OCI-LY3 (cell line): ENCODE measurements around the gene BLM.

Source experiments
- EZH2phosphoT487 ChIP-seq: fragments of 200-600 bp; shearing (Covaris generic); IDR thresholded peaks from 2 replicates; pipeline ENCODE4 v1.6.1; 2018; ENCODE audit warnings: antibody characterized with exemption, mixed run types, low read depth
- TF ChIP-seq, protein P1 (sequence below): fragments of 200-600, 300-600 bp; sonication (generic); IDR thresholded peaks from 2 replicates; pipeline ENCODE4 v1.5.1; 2014; ENCODE audit warnings: antibody characterized with exemption, low read length, low read depth

GRCh38 chr15:90677807-90678790, 39.0 kb upstream of the BLM start:
- TF ChIP-seq, protein P1, sequence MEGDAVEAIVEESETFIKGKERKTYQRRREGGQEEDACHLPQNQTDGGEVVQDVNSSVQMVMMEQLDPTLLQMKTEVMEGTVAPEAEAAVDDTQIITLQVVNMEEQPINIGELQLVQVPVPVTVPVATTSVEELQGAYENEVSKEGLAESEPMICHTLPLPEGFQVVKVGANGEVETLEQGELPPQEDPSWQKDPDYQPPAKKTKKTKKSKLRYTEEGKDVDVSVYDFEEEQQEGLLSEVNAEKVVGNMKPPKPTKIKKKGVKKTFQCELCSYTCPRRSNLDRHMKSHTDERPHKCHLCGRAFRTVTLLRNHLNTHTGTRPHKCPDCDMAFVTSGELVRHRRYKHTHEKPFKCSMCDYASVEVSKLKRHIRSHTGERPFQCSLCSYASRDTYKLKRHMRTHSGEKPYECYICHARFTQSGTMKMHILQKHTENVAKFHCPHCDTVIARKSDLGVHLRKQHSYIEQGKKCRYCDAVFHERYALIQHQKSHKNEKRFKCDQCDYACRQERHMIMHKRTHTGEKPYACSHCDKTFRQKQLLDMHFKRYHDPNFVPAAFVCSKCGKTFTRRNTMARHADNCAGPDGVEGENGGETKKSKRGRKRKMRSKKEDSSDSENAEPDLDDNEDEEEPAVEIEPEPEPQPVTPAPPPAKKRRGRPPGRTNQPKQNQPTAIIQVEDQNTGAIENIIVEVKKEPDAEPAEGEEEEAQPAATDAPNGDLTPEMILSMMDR, result no peak
- no peak for TF ChIP-seq EZH2phosphoT487
